Endothelial cell of umbilical vein (primary cell): ENCODE data around the gene CCDC171. TPM values are rescaled to one million over a fixed set of nuclear protein-coding genes. Genes with fewer than 3 reads are reported as not detected.

Experiments used
- BruUV-seq: library from RNA; stranded (reverse); fragments of 400-500 nt; replicated peaks from 2 replicates; lab custom pipeline; 2021; lab: Mats Ljungman, UMichigan
- CTCF ChIA-PET: fragments of 300-600, 350-600 bp; sonication (Branson Sonifier 250); formaldehyde crosslinking; loops from one replicate; lab custom pipeline; 2021; ENCODE audit warnings: antibody characterized with exemption, inconsistent platforms; lab: Charles Lee
- POLR2A ChIA-PET: fragments of 300-600, 350-600 bp; sonication (Branson Sonifier 250); formaldehyde crosslinking; loops from one replicate; lab custom pipeline; 2021; ENCODE audit warnings: antibody characterized with exemption, inconsistent platforms; lab: Charles Lee
- DNase-seq: peaks from one replicate; pipeline ENCODE4 v3.0.0-alpha.2; 2011; ENCODE audit warnings: low read depth, low spot score
- FAIRE-seq: peaks from 2 replicates; lab custom pipeline; 2011; peaks lifted over from hg19 to GRCh38; lab: Jason Lieb, UNC
- H2AFZ ChIP-seq: 2 replicates; pipeline ENCODE4 v1.6.0; 2012; ENCODE audit warnings: low read depth, low read length, control low read depth, inconsistent platforms
- H3K27ac ChIP-seq: 2 replicates; pipeline ENCODE4 v1.5.1; 2011; ENCODE audit warnings: low read depth, mild to moderate bottlenecking, control low read depth, low read length, moderate library complexity; ENCODE audit not compliant: insufficient read depth
- H3K27me3 ChIP-seq, 2 experiments: 2 replicates each; pipeline versions ENCODE4 v1.6.0 to v1.6.1; 2011; ENCODE audit warnings: low read length in 2 of 2, mixed read lengths in 1 of 2; ENCODE audit not compliant: control insufficient read depth in 2 of 2, insufficient read depth in 2 of 2
- H3K36me3 ChIP-seq, 2 experiments: 2 replicates in 1 of 2; 3 replicates in 1 of 2; pipeline ENCODE4 v1.5.1; 2011; ENCODE audit warnings: low read length in 2 of 2, mild to moderate bottlenecking in 1 of 2, moderate library complexity in 1 of 2; ENCODE audit not compliant: control insufficient read depth in 2 of 2, insufficient read depth in 2 of 2; ENCODE audit errors: extremely low read depth in 1 of 2
- H3K4me1 ChIP-seq: 3 replicates; pipeline ENCODE4 v1.5.1; 2011; ENCODE audit warnings: mild to moderate bottlenecking, low read length; ENCODE audit not compliant: control insufficient read depth, insufficient read depth; ENCODE audit errors: extremely low read depth
- H3K4me2 ChIP-seq: 2 replicates; pipeline ENCODE4 v1.6.1; 2011; ENCODE audit warnings: low read length, control low read depth, mixed read lengths; ENCODE audit not compliant: insufficient read depth
- H3K4me3 ChIP-seq, 3 experiments: fragments of 200-600 bp in 1 of 3; sonication (generic), shearing (Covaris generic) in 1 of 3; replicated peaks in 1 of 3; 2 replicates each; pipeline ENCODE4 v1.5.1; 2011 to 2016; ENCODE audit warnings: control low read depth in 3 of 3, low read length in 3 of 3, mild to moderate bottlenecking in 2 of 3, inconsistent platforms in 1 of 3, low read depth in 1 of 3, moderate library complexity in 1 of 3; ENCODE audit not compliant: insufficient read depth in 1 of 3
- H3K79me2 ChIP-seq: 2 replicates; pipeline ENCODE4 v1.6.0; 2012; ENCODE audit warnings: low read length, inconsistent platforms; ENCODE audit not compliant: control insufficient read depth, insufficient read depth
- H3K9ac ChIP-seq: replicated peaks from 2 replicates; pipeline ENCODE3; 2011; ENCODE audit warnings: low read length, control low read depth; ENCODE audit not compliant: insufficient read depth; ENCODE audit errors: extremely low read depth
- H3K9me1 ChIP-seq: replicated peaks from 3 replicates; pipeline ENCODE4 v1.6.0; 2011; ENCODE audit warnings: mild to moderate bottlenecking, low read length; ENCODE audit not compliant: control insufficient read depth, insufficient read depth; ENCODE audit errors: extremely low read depth
- H3K9me3 ChIP-seq: replicated peaks from 2 replicates; pipeline ENCODE4 v1.5.1; 2012; ENCODE audit warnings: low read length, inconsistent platforms; ENCODE audit not compliant: control insufficient read depth, insufficient read depth
- H4K20me1 ChIP-seq: replicated peaks from 2 replicates; pipeline ENCODE3; 2011; ENCODE audit warnings: mild to moderate bottlenecking, low read length; ENCODE audit not compliant: control insufficient read depth, insufficient read depth; ENCODE audit errors: extremely low read depth
- EZH2 ChIP-seq: IDR thresholded peaks from 2 replicates; pipeline ENCODE4 v1.6.1; 2012; ENCODE audit warnings: borderline replicate concordance, low read depth, mild to moderate bottlenecking, moderate library complexity, low read length, inconsistent platforms; ENCODE audit not compliant: severe bottlenecking
- POLR2AphosphoS5 ChIP-seq: IDR thresholded peaks from 2 replicates; pipeline ENCODE4 v1.6.1; 2012; ENCODE audit warnings: low read depth, mild to moderate bottlenecking, control low read depth, low read length, moderate library complexity; ENCODE audit not compliant: insufficient read depth
- dilution Hi-C: fragments of 300-500 bp; cut with MboI; formaldehyde crosslinking; loops from one replicate; pipeline ENCODE4 v1.15.0; 2019; ENCODE audit warnings: low sequenced_read_pairs; ENCODE audit not compliant: extremely low pct_ligation_motif_present
- intact Hi-C: fragments of 100-400 bp; cut with micrococcal nuclease; formaldehyde crosslinking; loops from one replicate; pipeline ENCODE4 v1.10.0; 2022
- polyA plus RNA-seq, 4 experiments: library from polyadenylated mRNA; depleted of rRNA in 3 of 4; stranded (reverse) in 3 of 4; unstranded in 1 of 4; fragments of >200 nt; gene quantifications; 2 replicates each; pipeline versions ENCODE4 v1.2.1 to v1.2.3, GENCODE V29; 2011 to 2012; ENCODE audit warnings: missing spikeins in 1 of 4
- total RNA-seq: library from RNA; stranded (reverse); gene quantifications from 2 replicates; pipeline ENCODE4 v1.2.3, GENCODE V29; 2021
- TF ChIP-seq, protein P1 (sequence below): IDR thresholded peaks from 2 replicates; pipeline ENCODE4 v1.6.1; 2011; ENCODE audit not compliant: insufficient read depth, insufficient read length
- TF ChIP-seq, protein P2 (sequence below), 2 donors: IDR thresholded peaks; 1 replicate in 1 of 2; 2 replicates in 1 of 2; pipeline ENCODE4 v1.5.1; 2011; ENCODE audit warnings: low read length in 2 of 2, mild to moderate bottlenecking in 2 of 2, moderate library complexity in 2 of 2, control low read depth in 1 of 2, inconsistent platforms in 1 of 2, low read depth in 1 of 2; ENCODE audit not compliant: insufficient read depth in 1 of 2; ENCODE audit errors: extremely low read depth in 1 of 2

CCDC171 gene
- total and polyA plus RNA-seq, 2 donors (not counting 3 experiments of a cell fraction or from before 2014, with no cell fraction given) = 0.58 to 1.4 TPM

DNA sequence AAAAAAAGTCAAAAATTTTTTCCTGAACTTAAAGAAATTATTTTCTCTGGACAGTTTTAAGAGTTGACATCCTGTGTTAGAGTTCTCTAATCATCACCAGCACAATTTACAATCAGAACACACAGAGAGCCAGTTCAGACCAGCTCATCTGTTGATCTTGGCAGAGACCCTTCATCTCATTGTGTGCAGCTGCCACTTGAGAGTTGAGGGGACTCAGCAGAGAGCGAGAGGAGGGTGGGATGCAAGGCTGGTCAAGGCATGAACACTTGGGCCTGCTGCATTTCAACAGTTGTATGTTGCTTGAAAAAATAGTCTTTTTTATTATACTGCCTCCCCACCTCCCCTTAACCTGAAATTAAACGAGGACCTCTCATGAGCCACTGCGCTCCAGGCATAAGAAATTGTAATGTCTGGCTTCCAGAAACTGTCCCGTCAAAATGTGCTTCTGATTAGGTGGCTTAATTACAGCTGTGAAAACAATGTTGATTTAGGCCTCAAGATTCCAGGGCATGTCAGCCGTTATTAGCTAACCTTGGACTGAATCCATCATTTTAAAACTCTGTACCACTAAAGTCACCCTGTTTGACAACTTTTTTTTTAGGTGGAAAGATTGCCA, 383.6 kb downstream of the CCDC171 start:
- ChIA-PET CTCF (no interaction called here), POLR2A (no interaction called here)
- dilution Hi-C loops (no loop called here), intact Hi-C loops (no loop called here)
- no TSS peak for BruUV-seq
- H3K36me3 ChIP-seq = no peaks in the 10 kb centered on the region
- FAIRE-seq (no peak), DNase-seq (peak; percentile 27)
- no peaks in the 10 kb centered on the region for H3K79me2 ChIP-seq
- TF ChIP-seq, protein P1, sequence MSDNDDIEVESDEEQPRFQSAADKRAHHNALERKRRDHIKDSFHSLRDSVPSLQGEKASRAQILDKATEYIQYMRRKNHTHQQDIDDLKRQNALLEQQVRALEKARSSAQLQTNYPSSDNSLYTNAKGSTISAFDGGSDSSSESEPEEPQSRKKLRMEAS = no peak
- no peak for TF ChIP-seq POLR2AphosphoS5
- no peak for TF ChIP-seq EZH2
- TF ChIP-seq, protein P2, sequence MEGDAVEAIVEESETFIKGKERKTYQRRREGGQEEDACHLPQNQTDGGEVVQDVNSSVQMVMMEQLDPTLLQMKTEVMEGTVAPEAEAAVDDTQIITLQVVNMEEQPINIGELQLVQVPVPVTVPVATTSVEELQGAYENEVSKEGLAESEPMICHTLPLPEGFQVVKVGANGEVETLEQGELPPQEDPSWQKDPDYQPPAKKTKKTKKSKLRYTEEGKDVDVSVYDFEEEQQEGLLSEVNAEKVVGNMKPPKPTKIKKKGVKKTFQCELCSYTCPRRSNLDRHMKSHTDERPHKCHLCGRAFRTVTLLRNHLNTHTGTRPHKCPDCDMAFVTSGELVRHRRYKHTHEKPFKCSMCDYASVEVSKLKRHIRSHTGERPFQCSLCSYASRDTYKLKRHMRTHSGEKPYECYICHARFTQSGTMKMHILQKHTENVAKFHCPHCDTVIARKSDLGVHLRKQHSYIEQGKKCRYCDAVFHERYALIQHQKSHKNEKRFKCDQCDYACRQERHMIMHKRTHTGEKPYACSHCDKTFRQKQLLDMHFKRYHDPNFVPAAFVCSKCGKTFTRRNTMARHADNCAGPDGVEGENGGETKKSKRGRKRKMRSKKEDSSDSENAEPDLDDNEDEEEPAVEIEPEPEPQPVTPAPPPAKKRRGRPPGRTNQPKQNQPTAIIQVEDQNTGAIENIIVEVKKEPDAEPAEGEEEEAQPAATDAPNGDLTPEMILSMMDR (IDR thresholded peaks at IDR 0.05; ENCODE audit: extremely low read depth in 1 of 2, insufficient read depth in 1 of 2, low read depth in 1 of 2, low read length in 2 of 2) = no peak
- H3K27ac ChIP-seq = no peak overlapping the region
- H2AFZ ChIP-seq = no peak overlapping the region
- no peak overlapping the region for H3K9ac ChIP-seq
- no peak overlapping the region for H3K4me2 ChIP-seq
- H3K9me1 ChIP-seq = no peaks in the 10 kb centered on the region
- no peaks in the 10 kb centered on the region for H3K27me3 ChIP-seq
- no peaks in the 10 kb centered on the region for H3K9me3 ChIP-seq
- no peak overlapping the region for H3K4me3 ChIP-seq
- H3K4me1 ChIP-seq = no peaks in the 10 kb centered on the region
- no peaks in the 10 kb centered on the region for H4K20me1 ChIP-seq
